CD4-positive, alpha-beta T cell (primary cell): ENCODE results near the gene PZP. TPM values are rescaled to one million over a fixed set of nuclear protein-coding genes. Genes with fewer than 3 reads are reported as not detected.

Experiments used
- ATAC-seq: fragments of 200-7000 bp; cut with Tn5 transposase; one replicate; pipeline ENCODE4 v1.10.0; 2022; ENCODE audit warnings: mild to moderate bottlenecking; ENCODE audit not compliant: poor library complexity
- CTCF ChIA-PET: fragments of 350-600 bp; sonication (Branson Sonifier 250); formaldehyde crosslinking; loops from one replicate; lab custom pipeline; 2021; ENCODE audit warnings: antibody characterized with exemption, inconsistent platforms; lab: Charles Lee
- POLR2A ChIA-PET: fragments of 350-600 bp; sonication (Branson Sonifier 250); formaldehyde crosslinking; loops from one replicate; lab custom pipeline; 2021; ENCODE audit warnings: antibody characterized with exemption, inconsistent platforms; lab: Charles Lee
- DNase-seq, 14 experiments: peaks; one replicate each; pipeline ENCODE4 v3.0.0-alpha.2; 2013 to 2020; ENCODE audit warnings: mixed read lengths in 2 of 14
- H3K27ac ChIP-seq, 2 donors: one replicate each; pipeline versions ENCODE4 v1.5.1 to v1.7.0; 2013; ENCODE audit warnings: low read length in 2 of 2, low read depth in 1 of 2, mild to moderate bottlenecking in 1 of 2
- H3K27me3 ChIP-seq, 2 experiments: 1 replicate in 1 of 2; 2 replicates in 1 of 2; pipeline versions ENCODE4 v1.6.1 to v1.7.0; 2013; ENCODE audit warnings: low read length in 2 of 2, control low read depth in 1 of 2, mild to moderate bottlenecking in 1 of 2, moderate library complexity in 1 of 2; ENCODE audit not compliant: insufficient read depth in 2 of 2, control insufficient read depth in 1 of 2
- H3K36me3 ChIP-seq: one replicate; pipeline ENCODE4 v1.6.1; 2013; ENCODE audit warnings: low read length, control low read depth; ENCODE audit not compliant: insufficient read depth
- H3K4me1 ChIP-seq: one replicate; pipeline ENCODE4 v1.6.1; 2013; ENCODE audit warnings: low read length, control low read depth; ENCODE audit not compliant: insufficient read depth
- H3K4me3 ChIP-seq: one replicate; pipeline ENCODE4 v1.5.1; 2013; ENCODE audit warnings: mild to moderate bottlenecking, low read length, moderate library complexity
- H3K9me3 ChIP-seq, 2 experiments: 1 replicate in 1 of 2; 2 replicates in 1 of 2; pipeline versions ENCODE4 v1.6.1 to v1.7.0; 2013; ENCODE audit warnings: low read length in 2 of 2, mild to moderate bottlenecking in 2 of 2, control low read depth in 1 of 2, moderate library complexity in 1 of 2; ENCODE audit not compliant: control insufficient read depth in 1 of 2, insufficient read depth in 1 of 2
- H3K27ac Mint-ChIP-seq: one replicate; pipeline ENCODE4 v1.8.0; 2020; ENCODE audit warnings: mixed read lengths
- H3K27me3 Mint-ChIP-seq: one replicate; pipeline ENCODE4 v1.8.0; 2021; ENCODE audit warnings: mixed read lengths
- H3K36me3 Mint-ChIP-seq: one replicate; pipeline ENCODE4 v1.8.0; 2021; ENCODE audit warnings: low read depth, mixed read lengths
- H3K4me1 Mint-ChIP-seq: one replicate; pipeline ENCODE4 v1.8.0; 2021; ENCODE audit warnings: low read depth, mixed read lengths
- H3K4me3 Mint-ChIP-seq: one replicate; pipeline ENCODE4 v1.8.0; 2020; ENCODE audit warnings: mild to moderate bottlenecking, mixed read lengths
- H3K9me3 Mint-ChIP-seq: one replicate; pipeline ENCODE4 v1.8.0; 2020; ENCODE audit warnings: mixed read lengths
- CTCF ChIP-seq: fragments of 200-600 bp; IDR thresholded peaks from one replicate; pipeline ENCODE4 v1.8.0; 2022; ENCODE audit warnings: antibody characterized with exemption, mild to moderate bottlenecking
- intact Hi-C, 2 experiments: fragments of 100-400 bp; cut with DNase I in 1 of 2; cut with micrococcal nuclease in 1 of 2; formaldehyde crosslinking; loops; one replicate each; pipeline versions ENCODE4 v1.15.1 to v1.9.0; 2023 to 2025; cut with DNase I, micrococcal nuclease
- total RNA-seq, 174 experiments: library from RNA in 2 of 174; stranded (reverse) in 2 of 174; gene quantifications; one replicate each; pipeline ENCODE4 v1.2.3 and lab custom pipeline; 2021 to 2026

Gene PZP
- total RNA-seq, 2 experiments from 2014 or later, result not detected

- ChIA-PET CTCF (no interaction called here), POLR2A (no interaction called here)
- Histone ChIP-seq H3K36me3 (no peaks in the 10 kb centered on the region), H3K27me3 (no peaks in the 10 kb centered on the region), H3K4me1 (no peaks in the 10 kb centered on the region), H3K9me3 (no peaks in the 10 kb centered on the region), H3K4me3 (no peak overlapping the region), H3K27ac (no peak overlapping the region)
- Mint-ChIP-seq H3K27ac (no peak overlapping the region), H3K4me3 (no peak overlapping the region), H3K9me3 (no peaks in the 10 kb centered on the region), H3K36me3 (no peaks in the 10 kb centered on the region), H3K27me3 (peaks cover 36% of the 10 kb centered on the region), H3K4me1 (no peaks in the 10 kb centered on the region)
- intact Hi-C loops, result no loop called here
- no peak for DNase-seq
- TF ChIP-seq CTCF, result no peak
- no peak for ATAC-seq
Observed at GRCh38 chr12:9248435-9248834, 40.2 kb upstream of the PZP start.

GRCh38 chr12:9244894-9245293, 36.7 kb upstream of the PZP start:
- no peaks in the 10 kb centered on the region for H3K9me3 ChIP-seq
- no peaks in the 10 kb centered on the region for H3K36me3 ChIP-seq
- peaks cover 4% of the 10 kb centered on the region for H3K36me3 Mint-ChIP-seq
- H3K4me3 Mint-ChIP-seq, result no peak overlapping the region
- no peak for TF ChIP-seq CTCF
- no peak overlapping the region for H3K27ac Mint-ChIP-seq
- no peaks in the 10 kb centered on the region for H3K9me3 Mint-ChIP-seq
- H3K4me1 ChIP-seq, result peaks cover 3% of the 10 kb centered on the region
- H3K27ac ChIP-seq, result no peak overlapping the region
- ATAC-seq (no peak), DNase-seq (no peak)
- CTCF ChIA-PET, result no interaction called here
- intact Hi-C loops, result no loop called here
- H3K4me1 Mint-ChIP-seq, result peaks cover 11% of the 10 kb centered on the region
- POLR2A ChIA-PET, result no interaction called here
- no peak overlapping the region for H3K4me3 ChIP-seq
- no peaks in the 10 kb centered on the region for H3K27me3 ChIP-seq
- peaks cover 15% of the 10 kb centered on the region for H3K27me3 Mint-ChIP-seq

- Mint-ChIP-seq H3K27me3 (peaks cover 9% of the 10 kb centered on the region), H3K4me1 (peaks cover 11% of the 10 kb centered on the region), H3K9me3 (no peaks in the 10 kb centered on the region), H3K27ac (no peak overlapping the region), H3K4me3 (no peak overlapping the region), H3K36me3 (peaks cover 4% of the 10 kb centered on the region)
- ChIA-PET CTCF (no interaction called here), POLR2A (no interaction called here)
- no peak for TF ChIP-seq CTCF
- no peak for DNase-seq
- Histone ChIP-seq H3K4me3 (no peak overlapping the region), H3K36me3 (no peaks in the 10 kb centered on the region), H3K4me1 (peaks cover 3% of the 10 kb centered on the region), H3K27me3 (no peaks in the 10 kb centered on the region), H3K9me3 (no peaks in the 10 kb centered on the region), H3K27ac (no peak overlapping the region)
- intact Hi-C loops, result no loop called here
- ATAC-seq, result no peak
Observed at GRCh38 chr12:9243999-9244649, 35.9 kb upstream of the PZP start.
